Measurements from ENCODE around the gene SLC24A4.
"Not testable (repeated sequence)": the region's sequence is repeated elsewhere in the genome, so short reads cannot be mapped to it uniquely, and the experiment has no call there.

The SLC24A4 gene

GRCh38 chr14:92400579-92401444 is 77.8 kb downstream of the SLC24A4 start:
- TF ChIP-seq CTCF (conservative IDR thresholded peaks at IDR 0.05; ENCODE audit: low read length), result no peak
- DNase-seq (ENCODE audit: low read depth), result peak; percentile 12
- no peak overlapping the region for H3K4me3 ChIP-seq (ENCODE audit: low read length)

- DNase-seq (ENCODE audit: low read depth), result no peak
- H3K4me3 ChIP-seq (ENCODE audit: low read length), result no peak overlapping the region
- TF ChIP-seq CTCF (conservative IDR thresholded peaks at IDR 0.05; ENCODE audit: low read length), result no peak
Measured at GRCh38 chr14:92401561-92401960, 78.6 kb downstream of the SLC24A4 start.

GRCh38 chr14:92402500-92402899 is 79.5 kb downstream of the SLC24A4 start:
- H3K4me3 ChIP-seq (ENCODE audit: low read length); DNase-seq (ENCODE audit: low read depth): not testable (repeated sequence)

GRCh38 chr14:92404018-92404417 is 81.1 kb downstream of the SLC24A4 start:
- DNase-seq (ENCODE audit: low read depth), result no peak
- TF ChIP-seq CTCF (conservative IDR thresholded peaks at IDR 0.05; ENCODE audit: low read length), result no peak
- H3K4me3 ChIP-seq (ENCODE audit: low read length), result no peak overlapping the region

GRCh38 chr14:92404421-92404820 is 81.5 kb downstream of the SLC24A4 start:
- no peak overlapping the region for H3K4me3 ChIP-seq (ENCODE audit: low read length)
- DNase-seq (ENCODE audit: low read depth), result no peak
- no peak for TF ChIP-seq CTCF (conservative IDR thresholded peaks at IDR 0.05; ENCODE audit: low read length)

- no peak overlapping the region for H3K4me3 ChIP-seq (ENCODE audit: low read length)
- no peak for TF ChIP-seq CTCF (conservative IDR thresholded peaks at IDR 0.05; ENCODE audit: low read length)
- no peak for DNase-seq (ENCODE audit: low read depth)
Measured at GRCh38 chr14:92404938-92405337, 82.0 kb downstream of the SLC24A4 start.

GRCh38 chr14:92407410-92407809 is 84.4 kb downstream of the SLC24A4 start:
- no peak overlapping the region for H3K4me3 ChIP-seq (ENCODE audit: low read length)
- DNase-seq (ENCODE audit: low read depth), result no peak
- TF ChIP-seq CTCF (conservative IDR thresholded peaks at IDR 0.05; ENCODE audit: low read length), result no peak
